Stimulated activated memory B cell treated with anti-CD40 and anti-IgM and Interleukin-4, amounts not matched to agents 10 μg/mL and 1 μg/mL and 100 μg/mL, for 72 hours (primary cell): ENCODE results near the gene MYO18B.
A peak's percentile ranks its signal among the peaks of the same experiment; 100 is the strongest.

ENCODE experiments used
- ATAC-seq: fragments of 150-1000 bp; cut with Tn5 transposase; 2 replicates; pipeline ENCODE4 v1.10.0; 2021
- H3K27ac Mint-ChIP-seq: one replicate; pipeline ENCODE4 v1.8.0; 2022; ENCODE audit warnings: mild to moderate bottlenecking, mixed read lengths
- H3K27me3 Mint-ChIP-seq: one replicate; pipeline ENCODE4 v1.8.0; 2022; ENCODE audit warnings: mixed read lengths
- H3K36me3 Mint-ChIP-seq: one replicate; pipeline ENCODE4 v1.8.0; 2022; ENCODE audit warnings: mixed read lengths
- H3K4me1 Mint-ChIP-seq: one replicate; pipeline ENCODE4 v1.8.0; 2022; ENCODE audit warnings: mixed read lengths
- H3K4me3 Mint-ChIP-seq: one replicate; pipeline ENCODE4 v1.8.0; 2022; ENCODE audit warnings: mild to moderate bottlenecking, moderate library complexity, mixed read lengths
- H3K9me3 Mint-ChIP-seq: one replicate; pipeline ENCODE4 v1.8.0; 2022; ENCODE audit warnings: mixed read lengths

The MYO18B gene

GRCh38 chr22:25802018-25802417, 60.0 kb downstream of the MYO18B start:
- ATAC-seq, result no peak
- Mint-ChIP-seq H3K9me3 (no peaks in the 10 kb centered on the region), H3K27me3 (peaks cover 32% of the 10 kb centered on the region), H3K4me1 (no peaks in the 10 kb centered on the region), H3K36me3 (no peaks in the 10 kb centered on the region), H3K27ac (no peak overlapping the region), H3K4me3 (no peak overlapping the region)

GRCh38 chr22:25804676-25805075, 62.7 kb downstream of the MYO18B start:
- Mint-ChIP-seq H3K27me3 (peaks cover 26% of the 10 kb centered on the region), H3K4me1 (no peaks in the 10 kb centered on the region), H3K4me3 (no peak overlapping the region), H3K27ac (no peak overlapping the region), H3K36me3 (no peaks in the 10 kb centered on the region), H3K9me3 (no peaks in the 10 kb centered on the region)
- peak; percentile 31 for ATAC-seq

GRCh38 chr22:25806579-25806978, 64.6 kb downstream of the MYO18B start:
- Mint-ChIP-seq H3K36me3 (no peaks in the 10 kb centered on the region), H3K27me3 (peaks cover 18% of the 10 kb centered on the region), H3K9me3 (no peaks in the 10 kb centered on the region), H3K4me1 (no peaks in the 10 kb centered on the region), H3K4me3 (no peak overlapping the region), H3K27ac (no peak overlapping the region)
- no peak for ATAC-seq

GRCh38 chr22:25814685-25815084, 72.7 kb downstream of the MYO18B start:
- H3K27ac Mint-ChIP-seq, result no peak overlapping the region
- no peaks in the 10 kb centered on the region for H3K36me3 Mint-ChIP-seq
- no peaks in the 10 kb centered on the region for H3K4me1 Mint-ChIP-seq
- H3K4me3 Mint-ChIP-seq, result no peak overlapping the region
- peaks cover 63% of the 10 kb centered on the region for H3K27me3 Mint-ChIP-seq
- ATAC-seq, result no peak
- no peaks in the 10 kb centered on the region for H3K9me3 Mint-ChIP-seq

- Mint-ChIP-seq H3K27me3 (peaks cover 63% of the 10 kb centered on the region), H3K4me3 (no peak overlapping the region), H3K9me3 (peaks cover 3% of the 10 kb centered on the region), H3K27ac (no peak overlapping the region), H3K36me3 (no peaks in the 10 kb centered on the region), H3K4me1 (no peaks in the 10 kb centered on the region)
- ATAC-seq, result no peak
Observed at GRCh38 chr22:25815561-25815960, 73.6 kb downstream of the MYO18B start.

GRCh38 chr22:25816522-25817059, 74.6 kb downstream of the MYO18B start:
- Mint-ChIP-seq H3K4me3 (no peak overlapping the region), H3K36me3 (no peaks in the 10 kb centered on the region), H3K27ac (no peak overlapping the region), H3K4me1 (no peaks in the 10 kb centered on the region), H3K27me3 (peaks cover 70% of the 10 kb centered on the region), H3K9me3 (peaks cover 3% of the 10 kb centered on the region)
- no peak for ATAC-seq

GRCh38 chr22:25817092-25817943, 75.3 kb downstream of the MYO18B start:
- Mint-ChIP-seq H3K9me3 (peaks cover 8% of the 10 kb centered on the region), H3K27ac (no peak overlapping the region), H3K4me3 (no peak overlapping the region), H3K27me3 (peaks cover 72% of the 10 kb centered on the region), H3K36me3 (no peaks in the 10 kb centered on the region), H3K4me1 (no peaks in the 10 kb centered on the region)
- no peak for ATAC-seq

- no peak overlapping the region for H3K27ac Mint-ChIP-seq
- no peak for ATAC-seq
- H3K4me1 Mint-ChIP-seq, result no peaks in the 10 kb centered on the region
- H3K4me3 Mint-ChIP-seq, result no peak overlapping the region
- peaks cover 73% of the 10 kb centered on the region for H3K27me3 Mint-ChIP-seq
- H3K36me3 Mint-ChIP-seq, result no peaks in the 10 kb centered on the region
- peaks cover 9% of the 10 kb centered on the region for H3K9me3 Mint-ChIP-seq
Observed at GRCh38 chr22:25818541-25818940, 76.6 kb downstream of the MYO18B start.

- Mint-ChIP-seq H3K27me3 (peaks cover 77% of the 10 kb centered on the region), H3K36me3 (no peaks in the 10 kb centered on the region), H3K27ac (no peak overlapping the region), H3K9me3 (peaks cover 9% of the 10 kb centered on the region), H3K4me1 (no peaks in the 10 kb centered on the region), H3K4me3 (no peak overlapping the region)
- ATAC-seq, result no peak
Observed at GRCh38 chr22:25822344-25822743, 80.4 kb downstream of the MYO18B start.

- no peaks in the 10 kb centered on the region for H3K4me1 Mint-ChIP-seq
- no peak overlapping the region for H3K4me3 Mint-ChIP-seq
- H3K36me3 Mint-ChIP-seq, result no peaks in the 10 kb centered on the region
- H3K27ac Mint-ChIP-seq, result no peak overlapping the region
- peaks cover 68% of the 10 kb centered on the region for H3K27me3 Mint-ChIP-seq
- ATAC-seq, result no peak
- peaks cover 9% of the 10 kb centered on the region for H3K9me3 Mint-ChIP-seq
Observed at GRCh38 chr22:25823276-25823675, 81.3 kb downstream of the MYO18B start.

GRCh38 chr22:25824828-25825423, 82.9 kb downstream of the MYO18B start:
- no peak for ATAC-seq
- Mint-ChIP-seq H3K4me3 (no peak overlapping the region), H3K27me3 (peaks cover 54% of the 10 kb centered on the region), H3K4me1 (no peaks in the 10 kb centered on the region), H3K27ac (no peak overlapping the region), H3K9me3 (peaks cover 7% of the 10 kb centered on the region), H3K36me3 (no peaks in the 10 kb centered on the region)

GRCh38 chr22:25827415-25827814, 85.4 kb downstream of the MYO18B start:
- H3K9me3 Mint-ChIP-seq, result peaks cover under 1% of the 10 kb centered on the region
- no peak for ATAC-seq

GRCh38 chr22:25828422-25828821, 86.4 kb downstream of the MYO18B start:
- H3K9me3 Mint-ChIP-seq, result no peaks in the 10 kb centered on the region
- H3K27ac Mint-ChIP-seq, result no peak overlapping the region
- peaks cover 30% of the 10 kb centered on the region for H3K27me3 Mint-ChIP-seq
- no peak overlapping the region for H3K4me3 Mint-ChIP-seq
- ATAC-seq, result no peak
- no peaks in the 10 kb centered on the region for H3K36me3 Mint-ChIP-seq
- no peaks in the 10 kb centered on the region for H3K4me1 Mint-ChIP-seq

More at GRCh38 chr22:25827415-25827814, 85.4 kb downstream of the MYO18B start:
- Mint-ChIP-seq H3K4me1 (no peaks in the 10 kb centered on the region), H3K4me3 (no peak overlapping the region), H3K27me3 (peaks cover 39% of the 10 kb centered on the region), H3K27ac (no peak overlapping the region), H3K36me3 (no peaks in the 10 kb centered on the region)

- Mint-ChIP-seq H3K27me3 (peaks cover 29% of the 10 kb centered on the region), H3K4me3 (no peak overlapping the region), H3K36me3 (no peaks in the 10 kb centered on the region), H3K9me3 (peaks cover 2% of the 10 kb centered on the region), H3K4me1 (no peaks in the 10 kb centered on the region), H3K27ac (no peak overlapping the region)
- no peak for ATAC-seq
Observed at GRCh38 chr22:25829237-25829636, 87.2 kb downstream of the MYO18B start.

- ATAC-seq, result no peak
- Mint-ChIP-seq H3K4me3 (no peak overlapping the region), H3K36me3 (no peaks in the 10 kb centered on the region), H3K4me1 (no peaks in the 10 kb centered on the region), H3K9me3 (peaks cover 2% of the 10 kb centered on the region), H3K27ac (no peak overlapping the region), H3K27me3 (peaks cover 21% of the 10 kb centered on the region)
Observed at GRCh38 chr22:25829808-25830777, 88.1 kb downstream of the MYO18B start.
